Measurements from ENCODE around the gene ANKMY1. TPM values are rescaled to one million over a fixed set of nuclear protein-coding genes. Genes with fewer than 3 reads are reported as not detected.
A peak's percentile ranks its signal among the peaks of the same experiment; 100 is the strongest.

The ANKMY1 gene
- total RNA-seq, 1 donor from 2014 or later, result 28.5 TPM

- H3K27ac Mint-ChIP-seq (ENCODE audit: unreplicated experiment), result no peak overlapping the region
- no peaks in the 10 kb centered on the region for H3K27me3 Mint-ChIP-seq (ENCODE audit: unreplicated experiment)
These were observed 113.3 kb downstream of the ANKMY1 start for GRCh38 chr2:240444464-240444863.

GRCh38 chr2:240443891-240444301 lies 113.9 kb downstream of the ANKMY1 start:
- Mint-ChIP-seq H3K27me3 (ENCODE audit: unreplicated experiment) (no peaks in the 10 kb centered on the region), H3K36me3 (ENCODE audit: unreplicated experiment) (no peaks in the 10 kb centered on the region), H3K27ac (ENCODE audit: unreplicated experiment) (no peak overlapping the region), H3K4me3 (ENCODE audit: unreplicated experiment) (no peak overlapping the region), H3K9me3 (ENCODE audit: unreplicated experiment) (no peaks in the 10 kb centered on the region), H3K4me1 (ENCODE audit: unreplicated experiment) (peaks cover 30% of the 10 kb centered on the region)
- no peak for DNase-seq (ENCODE audit: extremely low spot score, unreplicated experiment)
- TF ChIP-seq, protein P1, sequence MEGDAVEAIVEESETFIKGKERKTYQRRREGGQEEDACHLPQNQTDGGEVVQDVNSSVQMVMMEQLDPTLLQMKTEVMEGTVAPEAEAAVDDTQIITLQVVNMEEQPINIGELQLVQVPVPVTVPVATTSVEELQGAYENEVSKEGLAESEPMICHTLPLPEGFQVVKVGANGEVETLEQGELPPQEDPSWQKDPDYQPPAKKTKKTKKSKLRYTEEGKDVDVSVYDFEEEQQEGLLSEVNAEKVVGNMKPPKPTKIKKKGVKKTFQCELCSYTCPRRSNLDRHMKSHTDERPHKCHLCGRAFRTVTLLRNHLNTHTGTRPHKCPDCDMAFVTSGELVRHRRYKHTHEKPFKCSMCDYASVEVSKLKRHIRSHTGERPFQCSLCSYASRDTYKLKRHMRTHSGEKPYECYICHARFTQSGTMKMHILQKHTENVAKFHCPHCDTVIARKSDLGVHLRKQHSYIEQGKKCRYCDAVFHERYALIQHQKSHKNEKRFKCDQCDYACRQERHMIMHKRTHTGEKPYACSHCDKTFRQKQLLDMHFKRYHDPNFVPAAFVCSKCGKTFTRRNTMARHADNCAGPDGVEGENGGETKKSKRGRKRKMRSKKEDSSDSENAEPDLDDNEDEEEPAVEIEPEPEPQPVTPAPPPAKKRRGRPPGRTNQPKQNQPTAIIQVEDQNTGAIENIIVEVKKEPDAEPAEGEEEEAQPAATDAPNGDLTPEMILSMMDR (IDR thresholded peaks at IDR 0.05), result no peak

More at GRCh38 chr2:240444464-240444863, 113.3 kb downstream of the ANKMY1 start:
- TF ChIP-seq, protein P1 (IDR thresholded peaks at IDR 0.05), result no peak
- peaks cover 29% of the 10 kb centered on the region for H3K4me1 Mint-ChIP-seq (ENCODE audit: unreplicated experiment)
- no peak for DNase-seq (ENCODE audit: extremely low spot score, unreplicated experiment)
- H3K36me3 Mint-ChIP-seq (ENCODE audit: unreplicated experiment), result no peaks in the 10 kb centered on the region
- no peak overlapping the region for H3K4me3 Mint-ChIP-seq (ENCODE audit: unreplicated experiment)
- no peaks in the 10 kb centered on the region for H3K9me3 Mint-ChIP-seq (ENCODE audit: unreplicated experiment)

DNA sequence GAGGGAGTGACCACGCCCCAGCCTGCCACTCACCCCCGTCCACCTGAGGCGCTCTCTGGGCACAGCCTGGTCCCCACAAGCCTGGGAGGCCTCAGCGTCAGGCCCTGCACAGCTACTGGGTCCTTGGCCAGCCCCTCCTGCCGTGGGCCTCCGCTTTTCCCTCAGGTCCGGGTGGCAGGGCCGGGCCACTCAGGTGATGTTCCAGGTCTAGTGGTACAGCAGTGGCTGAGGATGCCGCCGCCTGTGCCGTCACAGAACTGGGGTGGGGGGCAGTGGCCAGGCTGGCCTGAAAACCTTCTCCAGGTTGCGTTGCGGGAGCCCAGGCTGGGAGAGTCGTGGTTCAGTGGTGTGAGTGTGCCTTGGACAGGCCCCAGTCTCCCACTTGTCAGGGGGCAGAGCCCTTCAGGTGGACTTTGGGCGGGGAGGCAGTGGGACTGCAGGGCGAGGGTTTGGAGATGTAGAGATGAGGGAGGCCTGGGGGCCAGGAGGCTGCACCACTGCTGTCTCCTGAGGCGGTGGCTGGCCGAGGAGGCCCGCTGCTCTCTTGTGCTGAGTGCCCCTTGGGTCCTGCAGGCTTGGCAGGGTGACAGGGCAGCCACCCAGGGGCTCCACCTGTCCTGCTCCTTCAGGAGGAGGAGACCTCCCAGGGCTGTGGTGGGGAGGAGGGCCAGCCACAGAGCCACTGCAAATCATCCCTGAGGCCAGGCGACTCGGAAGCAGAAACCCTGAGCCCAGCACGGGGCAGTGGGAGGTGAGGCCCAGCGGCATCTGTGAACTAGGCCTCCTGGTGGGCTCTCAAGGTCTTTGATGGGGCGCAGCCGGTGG lies 114.7 kb downstream of the ANKMY1 start:
- Mint-ChIP-seq H3K9me3 (ENCODE audit: unreplicated experiment) (no peaks in the 10 kb centered on the region), H3K4me1 (ENCODE audit: unreplicated experiment) (peaks cover 34% of the 10 kb centered on the region), H3K27me3 (ENCODE audit: unreplicated experiment) (no peaks in the 10 kb centered on the region), H3K27ac (ENCODE audit: unreplicated experiment) (peak overlapping the region; percentile 34), H3K36me3 (ENCODE audit: unreplicated experiment) (no peaks in the 10 kb centered on the region), H3K4me3 (ENCODE audit: unreplicated experiment) (no peak overlapping the region)
- no peak for DNase-seq (ENCODE audit: extremely low spot score, unreplicated experiment)
- TF ChIP-seq, protein P1 (IDR thresholded peaks at IDR 0.05), result no peak

DNA sequence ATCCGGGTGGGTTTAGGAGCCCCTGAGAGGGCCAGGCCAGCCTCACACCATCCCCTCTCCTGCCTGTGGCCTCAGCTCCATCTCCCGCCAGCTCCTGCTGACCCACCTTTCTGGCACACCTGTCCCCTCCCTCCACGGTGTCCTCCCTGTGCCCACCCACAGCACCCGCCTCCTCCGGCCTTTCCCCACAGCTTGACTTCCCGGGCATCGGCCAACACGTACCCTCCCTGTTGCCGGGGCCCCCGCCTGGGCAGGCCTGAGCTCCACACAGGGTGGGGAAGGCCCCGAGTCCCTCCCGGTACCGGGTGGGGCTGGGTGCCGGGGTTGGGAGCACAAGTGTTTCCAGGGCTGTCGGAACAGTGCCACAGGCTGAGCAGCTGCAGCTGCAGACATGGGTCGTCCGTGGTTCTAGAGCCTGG lies 115.8 kb downstream of the ANKMY1 start:
- H3K4me1 Mint-ChIP-seq (ENCODE audit: unreplicated experiment), result peaks cover 37% of the 10 kb centered on the region
- TF ChIP-seq, protein P1 (IDR thresholded peaks at IDR 0.05), result no peak

DNA sequence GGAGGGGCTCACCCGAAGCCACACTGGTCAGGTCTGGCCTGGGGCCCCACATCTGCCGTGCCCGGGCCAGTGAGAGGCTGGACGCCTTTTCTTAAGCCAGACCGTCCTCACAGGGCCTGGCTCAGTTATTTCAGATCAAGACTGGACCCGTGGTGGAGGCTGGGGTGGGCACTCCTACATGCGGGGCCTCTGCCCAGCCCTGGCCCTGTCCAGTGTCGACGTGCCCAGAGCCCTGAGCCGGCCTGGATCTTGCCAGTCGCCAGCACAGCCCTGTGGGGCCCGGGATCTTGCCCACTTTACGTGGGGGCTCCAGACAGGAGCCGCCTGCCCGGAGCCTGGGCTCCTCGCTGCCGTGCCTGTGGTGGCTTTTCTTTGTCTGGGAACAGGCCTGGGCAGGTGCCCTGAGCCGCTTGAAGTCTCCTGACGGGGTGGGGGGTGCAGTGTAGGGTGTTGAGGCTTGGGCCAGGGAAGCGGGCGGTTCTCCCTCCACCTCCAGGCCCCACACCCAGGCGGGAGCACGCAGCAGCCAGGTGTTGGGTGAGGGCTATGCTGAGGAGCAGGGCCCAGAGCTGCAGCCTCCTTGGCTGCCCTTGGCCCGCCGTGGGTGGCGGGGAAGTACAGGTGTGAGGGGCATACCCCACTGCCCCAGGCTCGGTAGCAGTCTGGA lies 116.3 kb downstream of the ANKMY1 start:
- H3K9me3 Mint-ChIP-seq (ENCODE audit: unreplicated experiment), result no peaks in the 10 kb centered on the region
- DNase-seq (ENCODE audit: extremely low spot score, unreplicated experiment), result no peak
- H3K27ac Mint-ChIP-seq (ENCODE audit: unreplicated experiment), result no peak overlapping the region
- TF ChIP-seq, protein P1 (IDR thresholded peaks at IDR 0.05), result no peak
- H3K27me3 Mint-ChIP-seq (ENCODE audit: unreplicated experiment), result no peaks in the 10 kb centered on the region
- no peaks in the 10 kb centered on the region for H3K36me3 Mint-ChIP-seq (ENCODE audit: unreplicated experiment)
- no peak overlapping the region for H3K4me3 Mint-ChIP-seq (ENCODE audit: unreplicated experiment)
- H3K4me1 Mint-ChIP-seq (ENCODE audit: unreplicated experiment), result peaks cover 37% of the 10 kb centered on the region

More for the DNA sequence above, 115.8 kb downstream of the ANKMY1 start:
- no peaks in the 10 kb centered on the region for H3K36me3 Mint-ChIP-seq (ENCODE audit: unreplicated experiment)
- H3K9me3 Mint-ChIP-seq (ENCODE audit: unreplicated experiment), result no peaks in the 10 kb centered on the region
- H3K4me3 Mint-ChIP-seq (ENCODE audit: unreplicated experiment), result no peak overlapping the region
- H3K27ac Mint-ChIP-seq (ENCODE audit: unreplicated experiment), result no peak overlapping the region
- no peaks in the 10 kb centered on the region for H3K27me3 Mint-ChIP-seq (ENCODE audit: unreplicated experiment)
- DNase-seq (ENCODE audit: extremely low spot score, unreplicated experiment), result no peak

Data from osteocyte (in vitro differentiated cells).